HG02759 (cell line): ENCODE results near the gene ADAR.

Experiments
- ATAC-seq: cut with Tn5 transposase; IDR thresholded peaks from one replicate; pipeline ENCODE4 v1.9.1; 2021; ENCODE audit warnings: mild to moderate bottlenecking, moderate library complexity; ENCODE audit not compliant: unreplicated experiment

Gene ADAR

DNA sequence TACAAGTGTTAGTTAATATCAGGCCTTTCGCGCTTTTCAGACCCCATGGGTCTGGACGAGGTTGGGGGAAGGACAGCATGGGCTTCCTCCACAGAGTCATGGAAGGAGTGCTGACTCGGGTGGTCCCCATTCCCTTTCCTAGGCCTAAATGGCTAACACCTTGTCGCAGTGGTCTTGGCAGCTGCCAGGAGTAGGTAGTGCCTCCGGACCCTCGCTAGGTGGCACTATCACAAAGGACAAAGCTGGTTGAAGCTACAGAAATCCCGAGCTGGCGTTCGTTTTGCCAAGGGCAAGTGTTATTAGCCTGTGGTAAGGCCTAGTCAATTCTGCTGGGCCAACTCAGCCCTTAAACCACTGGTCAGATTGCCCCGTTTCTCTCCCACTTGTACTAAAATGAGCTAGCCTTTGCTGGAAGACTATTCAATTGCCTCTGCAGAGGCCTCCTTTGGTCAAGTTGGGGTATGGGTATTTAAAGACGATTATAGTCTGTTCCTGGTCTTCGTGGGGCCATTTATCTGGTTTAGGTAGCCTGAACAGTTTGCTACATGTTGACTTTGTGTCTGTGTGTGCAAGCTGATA, 48.4 kb downstream of the ADAR start:
- no peak for ATAC-seq

DNA sequence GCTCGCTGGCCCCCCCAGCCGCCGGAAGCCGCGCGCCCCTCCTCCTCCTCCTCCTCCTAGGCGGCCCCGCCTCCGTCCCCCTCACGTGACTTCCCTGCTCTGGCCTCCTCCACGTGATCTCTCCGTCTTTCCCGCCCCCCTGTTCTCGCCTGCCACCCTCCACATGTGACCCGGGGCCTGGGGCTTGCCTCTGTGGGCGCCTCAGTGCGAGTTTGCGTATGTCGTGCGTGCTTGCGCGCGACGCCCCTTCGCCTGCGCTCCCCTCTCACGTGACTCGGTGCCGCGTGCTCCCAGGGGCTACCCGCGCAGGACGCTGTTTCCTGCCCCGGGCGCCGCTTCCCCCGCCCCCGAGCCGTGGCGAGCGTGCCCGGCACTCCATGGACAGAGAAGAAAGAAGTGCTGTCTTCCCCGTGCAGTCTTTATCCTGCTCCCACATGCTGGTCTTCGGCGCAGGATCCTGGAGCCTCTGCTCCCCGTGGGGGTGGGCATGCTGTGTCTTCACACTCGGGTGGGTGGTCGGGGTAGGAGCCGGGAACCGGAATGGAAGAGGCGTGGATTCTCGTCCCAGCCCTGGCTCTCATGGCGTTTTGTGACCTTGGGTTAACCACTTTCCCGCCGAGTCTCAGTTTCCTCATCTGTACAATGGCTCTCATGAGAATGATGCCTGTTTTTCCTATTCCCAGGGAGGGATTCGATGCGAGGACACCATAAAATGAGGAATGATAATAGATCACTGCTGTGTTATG, 49.1 kb downstream of the ADAR start:
- ATAC-seq, result peak; percentile 92

DNA sequence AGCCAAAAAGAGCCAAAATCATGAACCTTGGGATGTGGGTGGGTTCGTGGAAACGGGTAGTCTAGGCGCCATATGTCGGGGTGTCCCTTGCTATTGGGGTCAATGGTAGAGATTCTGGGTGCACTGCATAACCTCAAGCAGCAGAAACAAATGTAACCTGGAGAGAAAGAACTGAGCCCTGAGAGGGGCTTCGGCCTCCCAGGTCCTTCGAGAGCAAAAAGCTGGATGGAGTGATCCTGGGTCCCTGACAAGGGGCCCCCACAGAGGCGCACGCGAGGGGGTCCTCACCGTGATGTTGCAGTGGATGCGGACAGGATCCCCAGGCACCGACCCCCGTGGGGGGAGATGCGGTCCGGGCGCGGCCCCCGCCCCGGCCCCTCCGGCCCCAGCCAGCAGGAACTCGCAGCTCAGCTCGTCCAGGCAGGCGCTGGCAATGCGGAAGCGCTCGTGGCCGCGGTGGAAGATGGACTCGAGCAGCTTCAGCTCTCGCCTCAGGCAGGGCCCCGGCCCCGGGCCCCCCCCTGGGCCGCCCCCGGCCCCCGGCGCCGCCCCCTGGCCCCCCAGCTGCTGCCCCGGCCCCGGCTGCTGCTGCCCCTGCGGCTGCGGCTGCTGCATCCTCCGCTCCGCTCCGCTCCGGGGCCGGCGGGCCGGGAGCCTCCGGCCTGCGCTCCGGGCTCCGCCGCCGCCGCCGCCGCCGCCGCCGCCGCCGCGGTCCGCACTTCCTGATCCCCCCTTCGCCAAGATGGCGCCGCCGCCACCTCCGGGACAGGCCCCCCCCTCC, 49.9 kb downstream of the ADAR start, which contains the start of gene UBE2Q1:
Gene UBE2Q1 (minus strand): TSS at position 724 of the 781 bp plus-strand sequence. CDS start 109 bp downstream, at position 615.
- ATAC-seq, result peak; percentile 19

- no peak for ATAC-seq
Measured at GRCh38 chr1:154557248-154557938, 50.6 kb downstream of the ADAR start.

- ATAC-seq, result no peak
Measured at GRCh38 chr1:154556422-154556821, 51.6 kb downstream of the ADAR start.

GRCh38 chr1:154553056-154554030, 54.6 kb downstream of the ADAR start:
- ATAC-seq, result no peak

DNA sequence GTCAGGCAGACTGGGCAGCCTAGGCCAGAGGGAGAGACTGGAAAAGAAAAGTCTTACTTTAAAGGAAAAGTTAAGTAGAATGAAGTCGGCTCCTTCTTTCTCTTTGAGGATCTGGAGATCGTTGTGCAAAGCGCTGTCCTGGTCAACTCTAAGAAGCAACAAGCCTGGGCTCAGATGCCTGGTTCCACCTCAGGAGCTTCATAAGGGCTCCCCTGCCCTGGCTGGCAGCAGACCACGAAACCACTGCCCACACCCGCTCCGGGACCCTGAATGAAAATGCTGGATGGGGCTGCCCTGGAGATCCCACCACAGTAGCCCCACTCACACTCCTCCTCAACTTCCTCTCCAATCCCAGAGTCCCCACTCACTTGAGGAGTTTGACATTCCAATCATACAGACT, 56.0 kb downstream of the ADAR start:
- ATAC-seq, result no peak

GRCh38 chr1:154551474-154551873, 56.5 kb downstream of the ADAR start:
- ATAC-seq, result no peak

GRCh38 chr1:154550657-154551056, 57.3 kb downstream of the ADAR start:
- ATAC-seq, result no peak

GRCh38 chr1:154550070-154550469, 57.9 kb downstream of the ADAR start:
- no peak for ATAC-seq

DNA sequence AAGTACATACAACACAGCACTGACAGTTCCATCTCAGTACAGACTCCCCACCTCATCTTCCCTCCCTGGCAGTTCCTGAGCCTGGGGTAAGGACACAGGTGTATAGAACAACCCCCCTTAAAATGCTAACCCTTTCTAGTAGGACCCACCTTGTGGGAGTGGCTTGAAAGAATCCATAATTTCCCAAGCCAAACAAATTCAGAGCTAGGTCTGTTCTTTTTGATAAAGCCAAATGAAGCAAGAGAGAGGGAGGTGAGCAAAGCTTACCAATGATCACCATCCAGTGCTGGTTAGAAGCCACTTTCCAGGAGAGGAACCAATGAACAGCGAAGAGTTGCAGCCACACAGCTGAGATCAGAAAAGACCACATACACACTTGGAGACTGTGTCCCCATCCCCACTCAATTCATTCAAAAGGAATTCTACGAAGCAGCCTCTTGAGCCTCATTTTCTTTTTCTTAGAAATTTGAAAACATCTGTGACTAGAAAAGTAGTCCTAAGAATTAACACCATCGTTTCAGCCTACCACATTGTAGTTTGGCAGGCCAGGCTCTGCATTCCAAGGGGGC, 58.7 kb downstream of the ADAR start:
- no peak for ATAC-seq

GRCh38 chr1:154548028-154548427, 60.0 kb downstream of the ADAR start:
- no peak for ATAC-seq

GRCh38 chr1:154547105-154547732, 60.8 kb downstream of the ADAR start:
- ATAC-seq, result no peak

DNA sequence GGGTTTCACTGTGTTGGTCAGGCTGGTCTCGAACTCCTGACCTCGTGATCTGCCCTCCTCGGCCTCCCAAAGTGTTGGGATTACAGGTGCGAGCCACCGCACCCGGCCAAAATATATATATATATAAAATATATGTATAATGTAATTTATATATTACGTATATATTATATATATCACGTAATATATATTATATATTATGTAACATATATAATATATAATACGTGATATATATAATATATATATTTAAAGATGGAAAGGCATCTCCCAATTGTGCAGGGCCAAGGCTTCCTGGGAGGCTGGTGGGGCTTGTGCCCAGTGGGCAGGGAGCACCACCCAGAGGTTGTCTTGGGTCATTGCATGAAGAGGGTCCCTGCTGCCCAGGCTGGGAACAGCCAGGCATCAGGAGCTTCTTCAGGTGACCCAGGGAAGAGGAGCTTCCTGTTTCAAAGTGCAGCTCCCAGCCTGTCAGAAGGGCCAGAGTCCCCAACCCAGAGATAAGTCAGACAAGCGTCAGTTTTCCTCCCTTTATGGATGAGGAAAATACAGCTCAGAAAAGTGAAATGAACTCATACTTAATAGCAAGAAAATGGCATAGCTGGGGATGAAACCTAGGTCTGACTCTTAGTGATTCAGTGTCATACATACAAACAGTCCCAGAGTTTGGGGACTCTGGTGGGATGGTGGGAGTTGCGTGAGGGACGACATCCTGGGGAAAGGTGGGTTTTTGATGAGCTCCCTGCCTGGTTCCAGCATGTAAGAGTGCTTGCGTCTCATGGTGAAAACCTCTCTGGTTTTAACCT, 61.5 kb downstream of the ADAR start:
- no peak for ATAC-seq

DNA sequence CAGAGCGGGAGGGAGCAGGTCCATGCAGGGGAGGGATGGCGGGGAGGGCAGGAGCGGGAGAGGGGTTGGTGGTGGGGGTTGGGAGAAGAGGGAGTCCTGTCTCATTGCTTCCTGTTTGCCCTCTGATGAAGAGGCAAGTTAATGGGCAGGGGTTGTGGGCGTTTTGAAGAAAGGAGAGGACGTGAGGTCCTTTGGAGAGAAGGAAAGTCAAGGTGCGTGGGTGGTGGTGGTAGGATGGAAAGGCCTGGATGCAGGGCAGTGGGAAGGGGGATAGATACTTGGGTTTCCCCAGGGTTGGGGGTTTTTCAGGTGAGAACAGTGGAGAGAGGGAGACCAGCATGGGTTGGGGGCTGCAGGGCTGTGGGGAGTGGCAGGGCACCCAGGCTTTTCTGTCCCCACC, 66.8 kb downstream of the ADAR start:
- ATAC-seq, result no peak

GRCh38 chr1:154539486-154540483, 68.2 kb downstream of the ADAR start:
- ATAC-seq, result no peak

GRCh38 chr1:154536570-154536969, 71.4 kb downstream of the ADAR start:
- ATAC-seq, result no peak
